Renal pelvis (tissue), 4 donors: ENCODE data around the gene CHRNA3. TPM values are rescaled to one million over a fixed set of nuclear protein-coding genes. Genes with fewer than 3 reads are reported as not detected.

ENCODE experiments used
- DNase-seq: peaks from one replicate; pipeline ENCODE4 v3.0.0-alpha.2; 2013
- polyA plus RNA-seq, 3 donors: library from polyadenylated mRNA; unstranded; fragments of 120-200 nt; gene quantifications; one replicate each; pipeline ENCODE4 v1.2.1, GENCODE V29; 2013; ENCODE audit not compliant: insufficient read length in 3 of 3

Gene CHRNA3
- polyA plus RNA-seq, 3 donors = 1.2 to 1.3 (median 1.3) TPM

DNA sequence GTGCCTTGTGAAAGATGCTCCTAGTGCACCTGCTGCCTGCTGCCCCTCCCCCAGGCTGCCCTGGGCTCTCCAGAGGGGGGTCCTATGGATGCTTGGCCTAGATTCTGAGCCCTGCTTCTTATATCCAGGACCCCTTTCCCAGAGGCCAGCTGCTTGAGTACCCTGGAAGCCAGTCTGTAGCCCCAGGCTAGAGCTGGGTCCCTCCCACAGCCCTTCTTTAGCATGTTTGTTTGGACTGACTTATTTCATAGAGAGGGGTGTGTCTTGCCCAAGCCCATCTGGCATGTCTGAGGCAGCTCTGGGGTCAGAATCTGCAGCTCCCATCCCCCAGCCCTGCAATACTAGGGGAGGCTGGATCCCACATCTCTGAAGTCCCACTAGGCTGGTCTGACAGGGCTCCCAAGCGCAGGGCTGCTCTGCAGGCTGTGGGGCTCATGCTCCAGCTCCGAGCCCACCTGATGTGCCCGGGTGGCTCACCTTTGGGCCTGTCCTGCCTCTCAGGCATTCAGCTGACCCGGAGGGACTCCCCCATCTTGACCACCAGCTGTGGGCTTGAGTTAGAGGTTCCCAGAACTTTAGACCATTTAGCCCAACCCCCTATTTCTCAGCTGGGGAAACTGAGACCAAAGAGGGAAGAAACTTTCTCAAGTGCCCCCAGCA, 17.1 kb upstream of the CHRNA3 start:
- no peak for DNase-seq

DNA sequence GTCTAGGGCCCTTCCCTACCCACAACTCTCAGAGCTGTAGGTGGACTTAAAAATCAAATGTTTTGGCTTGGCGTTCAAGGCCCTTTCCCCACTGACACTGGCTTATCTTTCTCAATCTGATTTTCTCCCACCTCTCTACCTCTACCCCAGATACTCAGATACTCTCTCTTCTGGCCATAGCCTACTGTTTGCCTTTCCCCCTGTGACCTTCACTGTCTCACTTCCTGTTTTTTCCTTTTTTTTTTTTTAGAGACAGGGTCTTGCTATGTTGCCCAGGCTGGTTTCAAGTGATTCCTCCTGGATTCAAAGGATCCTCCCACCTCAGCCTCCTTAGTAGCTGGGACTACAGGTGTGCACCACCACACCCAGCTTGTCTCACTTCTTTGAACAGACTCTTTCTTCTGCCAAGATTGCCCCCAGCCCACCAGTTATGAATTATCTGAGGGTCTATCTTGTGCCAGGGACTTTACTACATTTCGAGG, 15.6 kb upstream of the CHRNA3 start:
- no peak for DNase-seq

DNA sequence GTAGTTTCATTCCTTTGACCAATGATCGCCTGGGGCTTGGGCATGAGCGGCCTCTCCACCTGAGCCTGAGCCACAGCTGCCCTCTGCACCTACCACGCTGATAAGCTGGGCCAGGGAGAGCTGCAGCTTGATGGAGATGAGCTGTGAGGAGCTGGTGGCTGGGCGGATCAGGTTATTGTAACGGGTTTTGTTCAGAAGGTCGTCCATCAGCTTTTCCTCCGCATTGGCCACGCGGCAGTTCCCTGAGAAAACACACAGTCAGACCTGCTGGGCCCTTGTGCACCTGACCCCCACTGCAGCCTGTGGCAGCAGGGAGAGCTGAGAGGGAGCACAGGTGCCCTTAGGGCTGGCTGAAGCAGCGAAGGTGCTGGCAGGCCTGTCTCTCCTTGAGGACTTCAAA, 14.6 kb upstream of the CHRNA3 start:
- no peak for DNase-seq

DNA sequence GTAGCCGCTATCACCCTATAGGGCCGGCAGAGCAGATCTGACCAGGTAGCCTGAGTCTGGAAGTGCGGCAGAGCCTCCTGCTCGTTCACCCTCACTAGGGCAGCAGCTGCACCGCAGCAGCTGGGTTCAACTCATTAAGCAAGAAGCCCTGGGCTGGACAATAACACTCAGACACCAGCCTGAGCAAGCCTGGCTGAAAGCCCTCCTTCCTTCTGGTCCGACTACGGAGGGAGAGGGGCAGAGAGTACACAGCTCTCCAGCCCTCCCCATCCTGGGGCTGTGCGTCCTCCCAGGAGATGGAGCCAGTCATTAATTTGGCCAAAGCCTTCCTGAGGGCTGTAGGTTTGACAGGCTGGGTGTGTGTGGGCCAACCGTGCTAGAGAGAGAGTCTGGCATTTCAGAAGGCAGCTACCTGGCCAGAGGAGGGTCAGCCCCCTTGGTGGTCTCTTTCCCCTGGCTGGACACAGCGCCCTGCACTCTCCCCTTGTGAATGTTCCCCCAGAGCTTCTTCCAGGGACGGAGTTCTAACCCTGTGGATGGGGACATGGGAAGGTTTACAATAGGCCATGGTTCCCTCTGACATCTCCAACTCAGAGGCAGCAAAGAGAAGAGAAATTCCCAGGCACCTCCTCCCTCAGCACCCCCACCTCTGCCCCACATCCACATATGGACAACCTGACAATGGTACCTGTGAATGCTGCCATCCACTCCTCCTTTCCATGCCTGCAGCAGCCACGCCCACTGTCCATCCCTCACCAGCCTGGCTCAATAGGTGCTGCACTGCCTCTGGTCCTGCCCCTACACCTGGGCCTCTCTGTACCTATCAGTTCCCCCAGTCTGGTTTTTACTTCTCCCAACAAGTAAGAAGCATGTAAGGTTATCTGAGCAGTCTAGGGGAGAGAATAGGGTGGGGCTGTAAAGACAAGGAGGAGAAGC, 13.7 kb upstream of the CHRNA3 start:
- DNase-seq = no peak

DNA sequence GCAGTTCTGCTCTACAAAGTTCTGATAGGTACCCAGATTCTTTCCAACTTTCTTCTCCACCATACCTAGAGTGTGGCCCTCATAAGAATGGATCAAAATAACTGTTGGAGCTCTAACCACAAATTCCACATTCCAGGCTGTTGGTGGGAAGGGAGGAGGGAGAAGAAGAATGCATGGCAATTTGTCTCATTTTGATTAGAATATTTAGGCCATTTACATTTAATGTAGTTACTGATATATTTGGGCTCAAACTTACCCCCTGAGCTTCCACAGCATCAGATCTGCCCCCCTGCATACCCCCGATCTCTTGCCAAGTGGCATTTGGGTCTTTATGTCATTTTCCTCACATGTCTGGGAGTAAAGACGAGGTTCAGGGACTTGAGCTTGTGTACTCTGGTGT, 12.6 kb upstream of the CHRNA3 start:
- DNase-seq = no peak

DNA sequence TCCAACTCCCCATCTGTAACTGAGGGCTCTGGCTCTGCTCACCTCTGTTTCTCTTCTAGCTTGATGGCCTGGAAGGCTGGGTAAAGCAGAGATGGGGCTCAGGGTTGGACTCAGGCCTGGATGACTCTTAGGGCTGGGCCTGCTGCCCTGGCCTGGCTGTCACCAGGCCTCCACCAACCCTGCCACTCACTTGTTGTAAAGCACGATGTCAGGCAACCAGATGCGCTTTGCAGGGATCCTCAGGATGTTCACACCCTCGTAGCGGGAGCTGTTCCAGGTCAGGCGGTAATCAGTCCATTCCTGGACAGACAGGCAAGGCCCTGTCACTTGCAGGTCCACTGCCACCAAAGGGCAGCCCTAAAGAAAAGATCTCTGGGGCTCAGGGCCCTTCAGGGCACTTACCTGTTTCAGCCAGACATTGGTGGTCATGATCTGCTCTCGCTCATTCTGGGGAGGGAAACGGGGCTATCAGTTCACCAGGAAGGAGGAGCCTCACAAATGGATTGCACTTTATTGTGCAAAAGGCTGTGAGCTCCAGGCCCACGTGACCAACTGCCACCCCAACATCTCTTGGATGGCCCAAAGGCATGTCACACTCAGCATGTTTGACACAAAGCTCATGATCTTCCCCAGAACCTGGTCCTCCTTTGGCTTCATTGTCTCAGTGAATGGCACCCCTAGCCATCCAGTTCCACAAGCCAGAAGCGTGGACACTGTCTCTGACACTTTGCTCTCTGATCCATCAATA, 10.3 kb upstream of the CHRNA3 start:
- no peak for DNase-seq

DNA sequence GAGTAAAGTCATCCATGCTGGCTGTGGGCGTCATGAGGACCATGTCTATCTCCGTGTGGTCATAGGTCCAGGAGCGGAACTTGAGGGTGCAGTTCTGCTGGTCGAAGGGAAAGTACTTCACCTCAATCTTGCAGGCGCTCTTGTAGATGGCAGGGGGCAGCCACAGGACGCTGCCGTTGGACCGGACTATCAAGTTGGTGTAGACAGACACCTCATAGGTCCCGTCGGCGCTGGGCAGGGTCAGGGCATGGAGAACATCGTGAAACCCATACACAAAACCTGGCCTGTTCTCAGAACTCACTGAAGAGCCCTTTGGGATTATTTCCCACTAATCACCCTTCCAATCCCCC, 8.9 kb upstream of the CHRNA3 start:
- DNase-seq = no peak

DNA sequence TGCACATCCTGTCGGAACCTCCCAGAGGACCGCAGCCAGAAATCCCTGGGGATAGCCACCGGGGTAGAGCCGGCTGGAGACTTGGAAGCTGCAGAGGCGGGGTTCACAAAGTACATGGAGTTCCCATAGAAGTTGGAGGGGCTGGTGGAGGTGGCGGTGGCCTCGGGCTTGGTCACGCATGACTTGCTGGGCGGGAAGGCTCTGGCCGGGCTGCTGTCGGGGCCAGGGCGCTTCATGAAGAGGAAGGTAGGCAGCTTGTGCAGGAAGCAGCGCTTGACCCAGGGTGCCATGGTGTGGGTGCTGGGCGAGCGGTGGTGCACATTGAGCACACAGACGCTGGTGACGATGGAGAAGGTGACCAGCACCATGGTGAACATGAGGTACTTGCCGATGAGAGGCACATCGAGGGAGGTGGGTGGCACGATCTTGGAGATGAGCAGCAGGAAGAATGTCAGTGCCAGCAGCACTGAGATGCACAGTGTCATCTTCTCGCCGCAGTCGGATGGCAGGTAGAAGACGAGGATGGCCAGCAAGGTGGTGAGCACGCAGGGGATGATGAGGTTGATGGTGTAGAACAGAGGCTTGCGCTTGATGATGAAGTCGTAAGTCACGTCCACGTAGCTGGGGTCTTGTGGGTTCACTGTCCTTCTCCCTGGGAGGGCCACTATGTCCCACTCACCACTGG, 8.4 kb upstream of the CHRNA3 start:
- DNase-seq = no peak

DNA sequence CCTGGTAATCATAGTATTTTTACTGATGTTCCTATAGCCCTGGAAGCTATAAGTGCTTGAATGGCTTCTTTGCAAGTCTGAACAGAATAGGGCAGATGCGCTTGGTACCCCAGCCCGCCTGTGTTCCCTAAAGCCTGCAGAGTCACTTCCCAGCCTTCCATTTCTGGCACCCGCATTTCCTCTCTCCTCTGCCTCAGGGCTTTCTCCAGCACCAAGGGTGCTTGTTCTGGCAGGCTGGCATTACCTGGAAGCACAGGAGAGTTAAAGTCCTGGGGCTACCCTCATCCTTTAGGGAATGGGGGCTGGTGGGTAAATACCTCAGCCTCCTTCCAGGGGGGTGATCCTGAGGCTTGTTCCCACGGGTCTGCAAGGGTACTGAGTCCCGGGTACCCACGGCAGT, 7.4 kb upstream of the CHRNA3 start:
- no peak for DNase-seq

DNA sequence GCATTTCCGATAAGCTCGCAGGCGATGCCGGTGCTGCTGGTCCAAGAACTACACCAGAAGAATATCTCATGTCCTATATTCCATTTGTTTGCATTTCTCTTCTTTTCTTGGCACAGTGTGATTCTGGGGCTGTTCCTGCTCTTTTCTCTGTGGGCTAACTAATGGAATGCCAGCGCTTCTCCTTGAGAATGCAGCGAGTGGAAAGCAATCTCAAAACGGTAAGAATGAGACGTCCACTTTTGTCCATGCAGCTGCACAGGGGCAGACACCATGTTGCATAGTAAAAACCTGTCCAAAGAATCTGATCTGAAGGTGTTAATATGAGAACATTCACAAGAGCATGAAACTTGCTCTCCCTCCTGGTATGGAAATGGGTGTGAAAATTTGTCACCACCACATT, 6.6 kb upstream of the CHRNA3 start:
- DNase-seq = no peak

DNA sequence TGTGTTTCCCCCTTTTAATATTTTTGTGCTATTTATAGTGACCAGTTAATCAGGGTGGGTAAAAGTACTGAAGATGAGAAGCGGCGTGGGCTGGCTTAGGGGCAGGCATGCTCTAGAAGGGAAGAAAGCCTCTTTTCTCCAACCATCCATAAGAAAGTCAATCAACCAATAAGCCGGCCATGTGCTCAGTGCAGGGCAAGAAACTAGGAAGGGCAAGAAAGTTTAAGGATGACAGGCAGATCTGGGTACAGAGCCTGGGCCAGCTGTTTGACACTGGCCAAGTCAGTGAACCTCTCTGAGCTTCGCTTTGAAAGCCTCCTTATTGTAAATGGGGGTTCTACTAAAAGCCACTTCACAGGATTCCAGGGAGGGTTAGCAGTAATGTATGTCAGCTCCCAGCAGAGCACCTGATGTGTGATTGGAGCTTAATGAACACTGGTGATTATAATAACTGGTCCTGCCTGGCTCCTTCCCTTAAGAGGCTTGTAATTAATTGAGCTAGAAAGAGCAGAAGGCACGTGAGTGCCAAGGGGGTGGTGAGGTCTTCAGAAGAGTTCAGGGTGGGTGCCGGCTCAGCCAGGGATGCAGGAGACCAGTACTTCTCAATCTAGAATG, 5.7 kb upstream of the CHRNA3 start:
- DNase-seq = no peak

DNA sequence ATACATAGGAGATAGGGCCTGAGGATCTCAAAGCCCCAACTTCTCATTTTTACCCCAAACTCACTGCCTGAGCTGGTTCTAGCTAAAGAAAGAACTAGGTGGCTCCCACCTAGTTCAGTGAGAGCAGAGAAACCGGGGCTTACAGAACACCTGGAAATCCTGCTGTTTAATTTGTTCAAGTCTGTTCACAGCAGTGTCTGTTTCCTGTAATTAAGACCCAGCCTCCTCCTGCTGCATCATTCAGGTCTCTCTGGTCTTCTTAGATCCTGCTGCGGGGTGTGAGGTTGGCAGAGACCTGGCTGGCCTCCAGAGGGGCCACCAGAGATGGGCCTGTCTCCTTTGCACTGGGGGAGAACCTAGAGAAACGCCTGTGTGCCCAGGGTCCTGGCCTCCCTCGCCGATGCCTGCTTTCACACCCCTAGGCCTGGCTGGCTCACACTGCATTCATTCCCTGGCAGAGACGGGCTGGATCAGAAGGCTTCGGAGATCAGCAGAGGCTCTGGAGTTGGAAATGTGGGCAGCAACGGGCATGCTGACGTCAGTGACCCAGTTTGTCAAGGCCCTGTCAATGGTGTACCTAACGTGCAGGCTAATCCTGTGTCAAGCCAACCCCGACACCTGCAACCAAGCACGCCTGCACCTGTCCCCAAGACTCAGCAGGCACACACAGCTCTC, 4.9 kb upstream of the CHRNA3 start:
- no peak for DNase-seq

DNA sequence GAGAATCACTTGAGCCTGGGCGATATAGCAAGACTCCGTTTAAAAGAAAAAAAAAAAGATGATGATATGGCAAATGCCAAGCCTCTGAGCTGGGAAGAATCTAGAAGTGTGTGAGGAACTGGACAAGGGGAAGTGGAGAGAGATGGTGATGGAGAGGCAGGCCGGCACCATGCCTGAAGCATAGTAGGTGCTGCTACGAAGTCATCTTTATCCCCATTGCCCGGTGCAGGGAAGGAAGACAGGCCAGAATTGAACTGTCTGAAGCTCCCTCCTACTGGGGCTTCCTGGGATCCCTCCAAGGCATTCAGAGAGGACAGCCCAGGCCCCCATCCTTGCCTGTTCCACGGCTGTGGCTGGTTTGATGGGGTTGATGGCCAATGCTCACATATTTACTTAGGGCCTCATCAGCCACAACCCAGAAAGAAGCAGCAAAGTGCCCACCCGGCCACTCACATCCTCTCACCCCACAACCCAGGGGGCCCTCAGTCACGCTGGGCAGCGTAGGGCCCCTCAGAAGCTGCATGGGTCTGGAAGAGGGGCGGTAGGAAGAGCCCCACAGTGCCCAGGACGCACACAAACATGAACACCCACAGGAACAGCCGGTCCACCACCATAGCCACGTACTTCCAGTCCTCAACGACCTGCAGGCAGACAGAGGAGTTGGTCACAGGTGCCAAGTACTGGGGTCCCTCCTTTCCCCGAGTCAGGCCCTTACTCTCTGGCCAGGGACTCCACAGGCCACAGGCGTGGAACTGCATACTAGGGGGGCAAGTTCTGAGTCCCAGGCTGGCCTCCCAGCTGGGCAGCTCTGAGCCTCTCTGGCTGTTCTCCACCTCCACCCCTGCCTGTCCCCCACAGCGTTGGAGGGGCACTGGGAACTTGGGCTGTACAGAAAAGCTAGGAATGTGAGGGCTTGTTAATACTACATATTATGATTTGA, 4.1 kb upstream of the CHRNA3 start:
- no peak for DNase-seq

DNA sequence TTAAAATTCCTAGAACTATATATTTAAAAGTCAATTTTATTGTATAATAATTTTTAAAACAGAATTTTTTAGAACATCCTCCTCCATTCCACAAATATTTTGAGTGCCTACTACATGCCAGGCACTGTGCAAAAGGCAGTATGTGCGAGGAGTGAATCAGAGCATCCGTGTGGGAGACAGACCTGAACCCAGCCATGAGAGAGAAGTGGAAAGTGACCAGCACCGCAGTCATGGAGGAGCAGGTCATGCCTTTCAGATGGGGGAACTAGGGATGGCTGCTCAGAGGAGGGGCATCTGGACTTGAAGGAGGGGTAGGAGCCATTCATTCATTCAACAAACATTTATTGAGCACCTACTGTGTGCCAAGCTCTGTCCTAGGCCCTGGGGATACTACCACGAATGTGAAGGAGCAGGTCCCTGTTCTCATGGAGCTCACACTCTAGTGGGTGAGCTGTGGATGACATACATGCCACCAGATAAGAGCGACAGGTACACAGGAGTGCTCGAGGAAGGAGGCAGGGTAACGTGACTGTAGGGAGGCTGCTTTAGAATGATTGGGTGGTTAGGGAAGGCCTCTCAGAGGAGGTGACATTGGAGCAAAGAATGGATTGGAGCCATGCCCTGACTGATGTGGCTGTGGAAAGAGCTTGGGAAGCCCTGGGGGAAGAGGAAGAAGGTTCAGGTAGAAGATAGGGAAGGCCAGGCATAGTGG, 3.1 kb upstream of the CHRNA3 start:
- no peak for DNase-seq

DNA sequence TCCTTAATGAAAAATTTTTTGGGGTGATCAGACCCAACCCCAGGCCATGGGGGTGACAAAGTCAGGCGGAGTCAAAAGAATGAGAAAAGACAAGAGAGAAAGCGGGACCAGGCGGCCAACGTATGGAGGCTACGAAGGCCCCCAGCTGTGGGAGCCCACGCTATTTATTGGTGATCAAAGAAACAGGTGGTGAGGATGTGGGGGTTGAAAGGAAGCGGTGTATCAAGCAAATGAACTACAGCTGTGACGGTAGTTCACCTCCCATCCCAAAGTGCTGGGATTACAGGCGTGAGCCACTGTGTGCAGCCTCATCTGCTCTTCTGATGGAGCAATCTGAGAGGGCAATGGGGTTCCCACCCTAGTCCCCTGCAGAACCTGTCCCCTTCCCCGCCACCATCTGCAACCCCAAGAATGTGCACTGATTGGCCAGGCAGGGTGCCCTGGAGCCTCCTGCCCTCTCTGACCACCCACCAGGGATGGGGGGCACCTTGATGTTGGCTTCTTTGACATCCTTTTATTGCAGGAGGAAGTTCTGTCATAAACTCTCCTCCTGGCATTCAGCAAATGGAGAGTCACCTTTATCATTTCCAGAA, 1.1 kb upstream of the CHRNA3 start:
- no peak for DNase-seq

DNA sequence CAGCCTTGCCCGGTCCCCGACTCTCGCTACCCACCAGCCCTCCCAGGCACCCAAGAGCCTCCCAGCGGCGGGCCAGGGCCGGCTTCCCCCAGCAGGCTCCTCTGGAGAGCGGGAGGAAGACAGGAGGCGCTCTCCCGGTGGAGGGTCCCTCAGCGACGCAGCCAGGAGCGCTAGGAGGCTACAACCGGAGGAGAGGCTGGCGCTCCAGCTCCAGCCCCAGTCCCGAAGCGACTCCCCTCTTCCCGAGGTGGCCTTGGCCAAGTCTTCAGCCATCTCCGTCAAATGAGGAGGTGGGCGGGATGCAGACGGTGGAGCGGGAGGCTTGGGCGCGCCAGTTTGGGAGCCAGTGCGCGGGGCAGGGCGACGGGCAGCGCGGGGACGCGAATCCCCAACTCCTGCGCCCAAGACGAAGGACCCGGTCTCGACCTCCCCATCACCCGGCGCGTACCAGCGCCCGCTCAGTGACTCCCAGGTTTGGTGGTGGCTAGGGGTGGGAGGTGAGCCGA, 722 bp downstream of the CHRNA3 start:
- DNase-seq = no peak

DNA sequence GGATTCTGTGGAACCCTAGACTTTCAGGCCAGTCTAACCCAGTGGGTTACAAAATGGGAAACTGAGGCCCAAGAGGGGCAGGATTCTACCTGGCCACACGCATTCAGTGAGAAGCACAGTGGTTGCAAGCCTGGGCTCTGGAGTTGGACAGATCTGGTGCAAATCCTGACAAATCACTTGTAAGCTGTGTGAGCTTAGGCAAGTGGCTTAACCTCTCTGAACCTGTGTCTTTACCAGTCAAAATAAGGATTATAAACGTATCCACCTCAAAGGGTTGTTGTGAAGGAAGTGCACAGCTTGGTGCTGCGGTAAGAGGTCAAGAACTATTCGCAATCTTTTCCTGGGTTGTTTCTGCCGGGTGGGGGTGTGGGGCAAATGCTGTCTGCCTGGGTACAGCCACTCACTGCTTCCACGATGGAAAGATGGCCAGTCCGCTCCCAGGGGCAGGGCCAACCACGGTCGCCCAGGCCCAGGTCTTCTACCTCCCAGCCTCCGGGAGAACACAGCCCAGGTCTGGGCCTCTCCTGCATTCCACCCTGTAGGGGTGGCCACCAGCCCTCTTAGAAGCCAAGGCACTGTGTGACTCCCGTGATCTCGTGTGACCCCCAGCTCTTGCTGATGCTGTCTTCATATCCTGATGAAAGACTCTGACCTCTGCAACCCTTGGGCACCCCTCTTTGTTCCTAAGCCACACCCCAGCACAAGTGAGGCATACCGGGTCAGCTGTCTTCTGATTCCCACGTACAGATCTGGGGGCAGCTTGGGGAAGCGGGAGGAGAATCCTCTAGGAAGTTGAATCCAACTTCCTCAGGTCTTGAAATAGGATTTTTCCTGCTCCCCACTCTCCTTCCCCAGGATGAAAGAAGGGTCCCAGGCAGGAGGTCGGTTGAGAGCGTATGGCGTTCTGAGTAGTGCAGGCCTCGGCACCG, 1.5 kb downstream of the CHRNA3 start:
- DNase-seq = no peak
